ENCODE measurements around the gene ZSCAN10.

DNA sequence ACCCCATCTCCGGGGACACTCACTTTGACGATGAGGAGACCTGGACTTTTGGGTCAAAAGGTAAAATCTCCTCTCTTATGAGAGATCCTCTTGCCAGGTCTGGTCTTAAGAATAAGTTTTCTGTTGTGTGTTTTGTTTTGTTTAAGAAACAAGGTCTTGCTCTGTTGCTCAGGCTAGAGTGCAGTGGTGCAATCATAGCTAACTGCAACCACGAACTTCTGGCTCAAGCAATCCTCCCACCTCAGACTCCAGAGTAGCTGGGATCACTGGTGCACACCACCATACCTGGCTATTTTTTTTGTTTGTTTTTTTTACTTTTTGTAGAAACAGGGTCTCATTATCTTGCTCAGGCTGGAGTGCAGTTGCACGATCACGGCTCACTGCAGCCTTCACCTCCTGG lies 48.6 kb downstream of the ZSCAN10 start:
- no peak for TF ChIP-seq CTCF (conservative IDR thresholded peaks at IDR 0.05 in 1 of 2, IDR thresholded peaks at IDR 0.05 in 1 of 2; ENCODE audit: low read depth in 1 of 2, low read length in 2 of 2)
- TF ChIP-seq EZH2 (IDR thresholded peaks at IDR 0.05; ENCODE audit: low read length, missing control alignments), result no peak
